Activated CD4-positive, alpha-beta T cell treated with anti-CD3 and anti-CD28 coated beads, Interleukin-2, amount 50 U/mL, for 16 hours (primary cell): ENCODE results near the gene EXOSC7.
A peak's percentile ranks its signal among the peaks of the same experiment; 100 is the strongest.

Source experiments
- DNase-seq: peaks from one replicate; pipeline ENCODE4 v3.0.0-alpha.2; 2020

The EXOSC7 gene

DNA sequence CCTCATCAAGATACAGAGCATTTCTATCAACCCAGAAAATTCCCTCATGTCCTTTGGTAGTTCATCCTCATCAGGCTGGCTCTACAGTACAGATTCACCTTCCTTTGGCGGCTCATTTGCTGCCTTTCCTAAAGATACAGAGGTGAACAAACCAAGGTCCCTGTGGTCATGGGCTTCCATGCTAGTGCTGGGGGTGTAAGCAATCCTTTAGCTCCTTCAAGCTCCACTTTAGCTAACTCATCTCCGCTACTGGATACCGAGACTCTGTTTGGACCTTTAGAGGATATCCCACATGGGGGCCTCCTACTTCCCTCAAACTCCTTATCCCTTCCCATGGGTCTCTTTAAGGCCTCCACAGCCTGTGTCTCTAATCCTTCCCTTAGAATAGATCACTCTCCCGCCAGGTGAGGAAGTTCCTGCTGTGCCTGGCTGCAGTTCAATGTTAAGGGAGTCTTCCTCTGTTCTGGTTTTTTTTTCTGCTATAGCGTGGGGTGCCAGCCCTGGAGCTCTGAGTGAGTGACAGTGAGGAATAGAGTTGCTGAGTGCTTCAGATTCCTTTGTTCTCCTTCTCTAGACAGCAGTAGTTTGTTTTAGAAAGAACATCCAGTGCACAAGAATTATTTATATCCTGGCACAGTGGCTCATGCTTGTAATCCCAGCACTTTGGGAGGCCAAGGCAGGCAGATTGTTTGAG is 80.7 kb downstream of the EXOSC7 start:
- DNase-seq: no peak

DNA sequence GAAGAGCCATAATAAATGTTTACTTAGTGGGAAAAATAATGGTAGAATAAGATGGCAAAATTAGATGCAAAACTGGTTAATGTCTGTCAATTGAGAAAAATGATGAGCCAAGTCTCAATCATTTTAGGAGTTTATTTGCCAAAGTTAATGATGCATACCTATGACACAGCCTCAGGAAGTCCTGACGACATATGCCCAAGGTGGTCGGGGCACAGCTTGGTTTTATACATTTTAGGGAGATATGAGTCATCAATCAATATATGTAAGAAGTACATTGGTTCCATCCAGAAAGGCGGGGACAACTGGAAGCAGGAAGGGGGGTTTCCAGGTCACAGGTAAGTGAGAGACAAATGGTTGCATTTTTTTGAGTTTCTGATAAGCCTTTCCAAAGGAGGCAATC is 81.5 kb downstream of the EXOSC7 start:
- DNase-seq: peak; percentile 37

- DNase-seq: no peak
Observed at GRCh38 chr3:45059132-45059531, 83.1 kb downstream of the EXOSC7 start.

DNA sequence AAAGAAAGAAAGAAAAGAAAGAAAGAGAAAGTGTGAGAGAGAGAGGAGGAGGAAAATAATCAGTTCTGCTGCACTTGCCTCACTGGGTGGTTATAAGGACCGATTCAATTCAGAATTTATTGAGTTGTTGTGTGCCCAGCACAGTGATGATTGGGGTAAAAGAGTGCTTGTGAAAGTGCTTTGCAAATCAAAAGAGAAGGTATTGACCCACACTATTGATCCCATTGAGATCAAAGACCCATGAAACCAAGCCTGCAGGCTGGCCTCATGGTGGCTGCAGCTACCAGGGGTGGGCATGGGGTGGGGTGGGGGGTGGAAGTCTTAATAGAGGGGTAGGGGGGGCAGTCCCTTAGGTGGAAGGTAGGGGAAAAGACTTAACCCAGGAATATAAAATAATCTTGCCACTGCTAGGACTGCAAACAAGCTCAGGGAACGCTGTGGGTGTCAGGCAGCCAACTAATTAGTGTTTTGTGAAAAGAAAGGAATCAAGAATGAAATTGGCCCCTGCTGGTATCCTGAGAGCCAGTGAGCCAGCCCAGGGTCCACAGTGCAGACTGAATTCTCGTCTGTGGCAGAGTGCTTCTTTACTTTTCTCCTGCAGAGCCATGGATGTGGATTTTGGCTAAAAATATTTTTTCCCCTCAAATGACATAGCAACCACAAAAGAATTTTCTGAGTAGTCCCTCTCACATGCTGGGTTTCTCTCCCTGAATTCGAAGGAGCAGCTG is 84.3 kb downstream of the EXOSC7 start:
- DNase-seq: no peak
